ENCODE results near the gene GLYATL1. TPM values are rescaled to one million over a fixed set of nuclear protein-coding genes. Genes with fewer than 3 reads are reported as not detected.

GLYATL1 gene
- total RNA-seq, 1 experiment from 2014 or later: 5.4 TPM

DNA sequence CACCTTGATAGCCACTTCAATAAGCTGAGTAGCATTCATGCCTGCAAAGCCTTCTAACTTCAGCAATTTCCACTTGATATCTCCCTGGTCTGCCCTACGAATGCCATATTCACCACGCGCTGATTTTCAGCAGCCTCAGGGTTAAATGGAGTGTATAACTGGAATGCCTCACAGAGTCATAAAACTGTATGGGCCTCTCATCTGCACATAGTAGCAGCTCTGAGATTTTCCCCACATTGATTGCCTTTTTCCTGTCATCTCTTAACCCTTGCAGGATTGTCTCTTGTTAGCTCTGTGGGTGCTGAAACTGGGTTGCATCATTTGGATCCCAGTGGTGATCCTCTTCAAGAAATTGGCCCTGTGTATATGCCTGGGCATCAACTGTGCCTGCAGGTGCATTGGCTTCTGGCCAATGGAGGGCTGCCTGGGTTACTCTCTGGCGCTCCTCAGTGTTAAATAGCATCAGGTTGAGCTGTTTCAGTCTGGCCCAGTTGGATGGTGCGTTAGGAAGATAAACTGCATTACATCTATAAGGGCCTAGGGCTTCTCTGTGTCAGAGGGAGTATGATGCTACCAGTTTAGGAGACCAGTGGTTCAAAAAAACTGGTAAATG is 17.4 kb upstream of the GLYATL1 start:
- H3K4me1 Mint-ChIP-seq: peaks cover 39% of the 10 kb centered on the region
- H3K27ac Mint-ChIP-seq: no peak overlapping the region
- ATAC-seq (no peak), DNase-seq (ENCODE audit: low spot score) (no peak)
- H3K27me3 Mint-ChIP-seq (ENCODE audit: low read depth): peaks cover 10% of the 10 kb centered on the region
- peaks cover 27% of the 10 kb centered on the region for H3K9me3 Mint-ChIP-seq
- CTCF ChIA-PET: interaction anchor here (0.8 to 6.7 kb wide), 6 partner anchors 16 to 214 kb away, joined by 3 to 55 read pairs (median 14); no protein-coding TSS in a partner anchor
- no peak for TF ChIP-seq FOXP1 (CRISPR knock-in tag; IDR thresholded peaks at IDR 0.05; ENCODE audit: borderline replicate concordance)
- TF ChIP-seq MXD4 (CRISPR knock-in tag; IDR thresholded peaks at IDR 0.05; ENCODE audit: borderline replicate concordance): no peak
- no peak for TF ChIP-seq SP1 (CRISPR knock-in tag; conservative IDR thresholded peaks at IDR 0.05)
- no peak overlapping the region for H3K4me3 Mint-ChIP-seq
- POLR2A ChIA-PET: no interaction called here
- H3K36me3 Mint-ChIP-seq: peaks cover 14% of the 10 kb centered on the region

DNA sequence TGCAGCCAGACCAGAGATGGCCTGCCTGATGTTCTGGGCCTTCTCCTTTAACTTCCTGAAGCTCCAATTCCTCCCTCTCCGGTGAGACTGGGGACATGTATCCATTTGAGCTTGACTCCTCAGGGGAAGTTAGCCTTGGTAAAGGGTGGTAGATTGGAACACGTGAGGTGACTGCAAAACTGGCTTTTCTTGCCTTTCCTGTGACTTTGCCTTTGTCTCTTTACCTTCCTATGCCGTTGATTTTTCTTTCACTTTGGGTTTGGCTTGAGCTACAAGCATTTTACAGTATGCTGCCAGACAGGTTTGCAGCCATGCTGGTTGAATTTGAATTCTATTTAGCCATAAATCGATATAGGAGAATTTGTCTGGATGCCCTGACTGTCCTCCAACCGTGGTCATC is 16.8 kb upstream of the GLYATL1 start:
- H3K36me3 Mint-ChIP-seq: peaks cover 8% of the 10 kb centered on the region
- H3K27ac Mint-ChIP-seq: no peak overlapping the region
- H3K9me3 Mint-ChIP-seq: peaks cover 22% of the 10 kb centered on the region
- TF ChIP-seq NFATC4 (CRISPR knock-in tag; IDR thresholded peaks at IDR 0.05) (no peak), ATF1 (CRISPR knock-in tag; IDR thresholded peaks at IDR 0.05) (no peak), FOXK1 (CRISPR knock-in tag; IDR thresholded peaks at IDR 0.05) (no peak), GABPB1 (CRISPR knock-in tag; IDR thresholded peaks at IDR 0.05) (no peak), SMAD4 (CRISPR knock-in tag; IDR thresholded peaks at IDR 0.05) (no peak), TEAD4 (CRISPR knock-in tag; IDR thresholded peaks at IDR 0.05) (no peak), ESRRA (CRISPR knock-in tag; IDR thresholded peaks at IDR 0.05; ENCODE audit: borderline replicate concordance) (no peak), ELF4 (CRISPR knock-in tag; IDR thresholded peaks at IDR 0.05; ENCODE audit: low read depth) (no peak), NR1H2 (CRISPR knock-in tag; IDR thresholded peaks at IDR 0.05) (no peak)
- TF ChIP-seq, protein P1, sequence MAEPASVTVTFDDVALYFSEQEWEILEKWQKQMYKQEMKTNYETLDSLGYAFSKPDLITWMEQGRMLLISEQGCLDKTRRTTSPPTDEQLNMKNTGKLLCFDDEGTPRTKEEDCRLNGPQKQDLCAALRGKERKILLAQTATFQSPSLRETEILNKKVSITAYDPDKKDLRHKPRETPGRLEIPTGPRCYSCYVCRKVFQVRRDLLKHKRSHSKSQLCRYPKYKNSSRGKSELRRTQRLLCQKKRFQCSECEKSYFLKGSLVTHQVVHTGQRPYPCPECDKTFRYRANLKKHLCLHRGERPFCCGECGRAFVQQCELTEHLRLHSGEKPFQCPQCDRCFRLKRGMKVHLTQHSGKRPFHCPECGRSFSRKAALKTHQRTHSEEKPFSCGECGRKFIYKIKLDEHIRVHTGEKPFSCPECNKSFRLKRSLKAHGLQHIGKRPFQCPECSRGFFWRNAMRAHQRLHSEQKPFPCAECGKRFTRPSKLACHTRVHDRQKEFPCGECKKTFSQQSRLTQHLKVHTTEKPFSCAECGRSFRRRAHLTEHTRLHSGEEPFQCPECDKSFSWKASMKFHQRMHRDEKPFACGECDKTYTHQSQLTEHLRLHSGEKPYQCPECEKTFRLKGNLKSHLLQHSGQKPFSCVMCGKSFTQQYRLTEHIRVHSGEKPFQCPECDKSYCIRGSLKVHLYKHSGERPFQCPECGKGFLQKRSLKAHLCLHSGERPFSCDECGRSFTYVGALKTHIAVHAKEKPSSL (CRISPR knock-in tag; conservative IDR thresholded peaks at IDR 0.05): no peak
- TF ChIP-seq, protein P2, sequence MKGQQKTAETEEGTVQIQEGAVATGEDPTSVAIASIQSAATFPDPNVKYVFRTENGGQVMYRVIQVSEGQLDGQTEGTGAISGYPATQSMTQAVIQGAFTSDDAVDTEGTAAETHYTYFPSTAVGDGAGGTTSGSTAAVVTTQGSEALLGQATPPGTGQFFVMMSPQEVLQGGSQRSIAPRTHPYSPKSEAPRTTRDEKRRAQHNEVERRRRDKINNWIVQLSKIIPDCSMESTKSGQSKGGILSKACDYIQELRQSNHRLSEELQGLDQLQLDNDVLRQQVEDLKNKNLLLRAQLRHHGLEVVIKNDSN (CRISPR knock-in tag; IDR thresholded peaks at IDR 0.05): no peak
- TF ChIP-seq, protein P3, sequence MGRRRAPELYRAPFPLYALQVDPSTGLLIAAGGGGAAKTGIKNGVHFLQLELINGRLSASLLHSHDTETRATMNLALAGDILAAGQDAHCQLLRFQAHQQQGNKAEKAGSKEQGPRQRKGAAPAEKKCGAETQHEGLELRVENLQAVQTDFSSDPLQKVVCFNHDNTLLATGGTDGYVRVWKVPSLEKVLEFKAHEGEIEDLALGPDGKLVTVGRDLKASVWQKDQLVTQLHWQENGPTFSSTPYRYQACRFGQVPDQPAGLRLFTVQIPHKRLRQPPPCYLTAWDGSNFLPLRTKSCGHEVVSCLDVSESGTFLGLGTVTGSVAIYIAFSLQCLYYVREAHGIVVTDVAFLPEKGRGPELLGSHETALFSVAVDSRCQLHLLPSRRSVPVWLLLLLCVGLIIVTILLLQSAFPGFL (CRISPR knock-in tag; IDR thresholded peaks at IDR 0.05; ENCODE audit: borderline replicate concordance): no peak
- TF ChIP-seq, protein P4, sequence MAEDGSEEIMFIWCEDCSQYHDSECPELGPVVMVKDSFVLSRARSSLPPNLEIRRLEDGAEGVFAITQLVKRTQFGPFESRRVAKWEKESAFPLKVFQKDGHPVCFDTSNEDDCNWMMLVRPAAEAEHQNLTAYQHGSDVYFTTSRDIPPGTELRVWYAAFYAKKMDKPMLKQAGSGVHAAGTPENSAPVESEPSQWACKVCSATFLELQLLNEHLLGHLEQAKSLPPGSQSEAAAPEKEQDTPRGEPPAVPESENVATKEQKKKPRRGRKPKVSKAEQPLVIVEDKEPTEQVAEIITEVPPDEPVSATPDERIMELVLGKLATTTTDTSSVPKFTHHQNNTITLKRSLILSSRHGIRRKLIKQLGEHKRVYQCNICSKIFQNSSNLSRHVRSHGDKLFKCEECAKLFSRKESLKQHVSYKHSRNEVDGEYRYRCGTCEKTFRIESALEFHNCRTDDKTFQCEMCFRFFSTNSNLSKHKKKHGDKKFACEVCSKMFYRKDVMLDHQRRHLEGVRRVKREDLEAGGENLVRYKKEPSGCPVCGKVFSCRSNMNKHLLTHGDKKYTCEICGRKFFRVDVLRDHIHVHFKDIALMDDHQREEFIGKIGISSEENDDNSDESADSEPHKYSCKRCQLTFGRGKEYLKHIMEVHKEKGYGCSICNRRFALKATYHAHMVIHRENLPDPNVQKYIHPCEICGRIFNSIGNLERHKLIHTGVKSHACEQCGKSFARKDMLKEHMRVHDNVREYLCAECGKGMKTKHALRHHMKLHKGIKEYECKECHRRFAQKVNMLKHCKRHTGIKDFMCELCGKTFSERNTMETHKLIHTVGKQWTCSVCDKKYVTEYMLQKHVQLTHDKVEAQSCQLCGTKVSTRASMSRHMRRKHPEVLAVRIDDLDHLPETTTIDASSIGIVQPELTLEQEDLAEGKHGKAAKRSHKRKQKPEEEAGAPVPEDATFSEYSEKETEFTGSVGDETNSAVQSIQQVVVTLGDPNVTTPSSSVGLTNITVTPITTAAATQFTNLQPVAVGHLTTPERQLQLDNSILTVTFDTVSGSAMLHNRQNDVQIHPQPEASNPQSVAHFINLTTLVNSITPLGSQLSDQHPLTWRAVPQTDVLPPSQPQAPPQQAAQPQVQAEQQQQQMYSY (CRISPR knock-in tag; IDR thresholded peaks at IDR 0.05): no peak
- TF ChIP-seq, protein P5, sequence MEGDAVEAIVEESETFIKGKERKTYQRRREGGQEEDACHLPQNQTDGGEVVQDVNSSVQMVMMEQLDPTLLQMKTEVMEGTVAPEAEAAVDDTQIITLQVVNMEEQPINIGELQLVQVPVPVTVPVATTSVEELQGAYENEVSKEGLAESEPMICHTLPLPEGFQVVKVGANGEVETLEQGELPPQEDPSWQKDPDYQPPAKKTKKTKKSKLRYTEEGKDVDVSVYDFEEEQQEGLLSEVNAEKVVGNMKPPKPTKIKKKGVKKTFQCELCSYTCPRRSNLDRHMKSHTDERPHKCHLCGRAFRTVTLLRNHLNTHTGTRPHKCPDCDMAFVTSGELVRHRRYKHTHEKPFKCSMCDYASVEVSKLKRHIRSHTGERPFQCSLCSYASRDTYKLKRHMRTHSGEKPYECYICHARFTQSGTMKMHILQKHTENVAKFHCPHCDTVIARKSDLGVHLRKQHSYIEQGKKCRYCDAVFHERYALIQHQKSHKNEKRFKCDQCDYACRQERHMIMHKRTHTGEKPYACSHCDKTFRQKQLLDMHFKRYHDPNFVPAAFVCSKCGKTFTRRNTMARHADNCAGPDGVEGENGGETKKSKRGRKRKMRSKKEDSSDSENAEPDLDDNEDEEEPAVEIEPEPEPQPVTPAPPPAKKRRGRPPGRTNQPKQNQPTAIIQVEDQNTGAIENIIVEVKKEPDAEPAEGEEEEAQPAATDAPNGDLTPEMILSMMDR (IDR thresholded peaks at IDR 0.05): no peak
- TF ChIP-seq, protein P6, sequence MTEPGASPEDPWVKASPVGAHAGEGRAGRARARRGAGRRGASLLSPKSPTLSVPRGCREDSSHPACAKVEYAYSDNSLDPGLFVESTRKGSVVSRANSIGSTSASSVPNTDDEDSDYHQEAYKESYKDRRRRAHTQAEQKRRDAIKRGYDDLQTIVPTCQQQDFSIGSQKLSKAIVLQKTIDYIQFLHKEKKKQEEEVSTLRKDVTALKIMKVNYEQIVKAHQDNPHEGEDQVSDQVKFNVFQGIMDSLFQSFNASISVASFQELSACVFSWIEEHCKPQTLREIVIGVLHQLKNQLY (CRISPR knock-in tag; IDR thresholded peaks at IDR 0.05): no peak
- no peak overlapping the region for H3K4me3 Mint-ChIP-seq
- CTCF ChIA-PET: interaction anchor here (0.7 to 6.7 kb wide), 8 partner anchors 17 to 249 kb away, joined by 3 to 55 read pairs (median 4); partner anchors contain the start of gene DTX4
- ATAC-seq: no peak
- POLR2A ChIA-PET: no interaction called here
- H3K27me3 Mint-ChIP-seq (ENCODE audit: low read depth): peaks cover 4% of the 10 kb centered on the region
- DNase-seq (ENCODE audit: low spot score): no peak
- H3K4me1 Mint-ChIP-seq: peaks cover 42% of the 10 kb centered on the region
